ENCODE data around the gene PTPMT1.

GRCh38 chr11:47566149-47566698 lies 825 bp downstream of the PTPMT1 start:
- TF ChIP-seq EZH2 (optimal IDR thresholded peaks at IDR 0.05; ENCODE audit: low read depth, low read length) = no peak
- TF ChIP-seq, protein P1, sequence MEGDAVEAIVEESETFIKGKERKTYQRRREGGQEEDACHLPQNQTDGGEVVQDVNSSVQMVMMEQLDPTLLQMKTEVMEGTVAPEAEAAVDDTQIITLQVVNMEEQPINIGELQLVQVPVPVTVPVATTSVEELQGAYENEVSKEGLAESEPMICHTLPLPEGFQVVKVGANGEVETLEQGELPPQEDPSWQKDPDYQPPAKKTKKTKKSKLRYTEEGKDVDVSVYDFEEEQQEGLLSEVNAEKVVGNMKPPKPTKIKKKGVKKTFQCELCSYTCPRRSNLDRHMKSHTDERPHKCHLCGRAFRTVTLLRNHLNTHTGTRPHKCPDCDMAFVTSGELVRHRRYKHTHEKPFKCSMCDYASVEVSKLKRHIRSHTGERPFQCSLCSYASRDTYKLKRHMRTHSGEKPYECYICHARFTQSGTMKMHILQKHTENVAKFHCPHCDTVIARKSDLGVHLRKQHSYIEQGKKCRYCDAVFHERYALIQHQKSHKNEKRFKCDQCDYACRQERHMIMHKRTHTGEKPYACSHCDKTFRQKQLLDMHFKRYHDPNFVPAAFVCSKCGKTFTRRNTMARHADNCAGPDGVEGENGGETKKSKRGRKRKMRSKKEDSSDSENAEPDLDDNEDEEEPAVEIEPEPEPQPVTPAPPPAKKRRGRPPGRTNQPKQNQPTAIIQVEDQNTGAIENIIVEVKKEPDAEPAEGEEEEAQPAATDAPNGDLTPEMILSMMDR (IDR thresholded peaks at IDR 0.05; ENCODE audit: low read length) = no peak
